Measurements from ENCODE around the gene MYT1.

MYT1 gene

DNA sequence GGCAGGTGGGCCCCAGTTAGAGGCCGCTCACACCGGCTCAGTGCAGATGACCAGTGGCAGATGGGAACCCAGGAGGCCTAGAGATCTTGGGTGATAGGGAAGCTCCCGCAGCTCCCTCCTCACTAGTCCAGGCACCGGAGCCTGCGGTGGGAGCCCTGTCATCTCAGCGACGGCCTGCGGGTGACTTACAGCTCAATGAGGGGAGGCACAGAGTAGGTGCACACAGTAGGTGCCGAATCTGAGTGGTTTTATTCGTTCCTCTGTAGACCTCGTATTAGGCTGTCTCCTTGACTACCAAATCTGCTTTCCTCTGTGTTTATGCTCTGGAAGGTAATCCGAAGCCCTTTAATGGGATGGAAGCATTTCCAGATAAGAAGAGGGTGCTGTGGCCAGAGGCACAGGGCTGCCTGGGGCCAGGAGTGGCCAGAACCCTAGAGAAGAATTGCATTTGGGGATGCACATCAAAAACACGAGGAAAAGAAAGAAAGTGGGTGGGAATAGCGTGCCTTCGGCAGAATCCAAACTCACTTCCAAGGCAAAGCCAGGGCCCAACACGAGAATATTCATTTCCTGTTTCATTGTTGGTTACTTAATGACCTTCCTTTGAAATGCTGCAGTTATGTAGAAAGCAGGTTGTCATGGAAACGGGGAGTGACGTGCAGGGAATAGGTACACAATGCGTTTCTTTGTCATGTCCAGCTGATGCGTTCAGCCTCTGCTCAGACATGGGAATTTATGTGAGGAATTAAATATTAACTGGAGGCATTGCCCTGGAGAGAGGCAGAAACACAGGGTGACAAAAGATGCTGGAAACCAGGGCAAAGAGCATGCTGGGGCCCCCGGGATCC lies 24.7 kb downstream of the MYT1 start:
- peak; percentile 94 for DNase-seq (ENCODE audit: low read depth, low spot score)
- H3K9ac ChIP-seq (ENCODE audit: insufficient read length, low read depth): peak overlapping the region; percentile 12
- H3K4me1 ChIP-seq (ENCODE audit: insufficient read depth, insufficient read length): peaks cover 25% of the 10 kb centered on the region
- H3K4me3 ChIP-seq (ENCODE audit: insufficient read length, low read depth): no peak overlapping the region
- peaks cover 27% of the 10 kb centered on the region; the same call in 1 of the 2 replicates for H3K9me3 ChIP-seq (ENCODE audit: insufficient read depth, low read length)
- no peak for TF ChIP-seq SUZ12 (IDR thresholded peaks at IDR 0.05; ENCODE audit: extremely low read depth, insufficient read depth, insufficient read length)
- TF ChIP-seq ZNF274 (IDR thresholded peaks at IDR 0.05; ENCODE audit: low read depth, low read length): no peak
- TF ChIP-seq YY1 (IDR thresholded peaks at IDR 0.05; ENCODE audit: insufficient read depth, insufficient read length): no peak
- no peaks in the 10 kb centered on the region for H3K27me3 ChIP-seq (ENCODE audit: insufficient read depth, insufficient read length)
- no peaks in the 10 kb centered on the region for H3K36me3 ChIP-seq (ENCODE audit: insufficient read depth, insufficient read length, low read length)

GRCh38 chr20:64189530-64189966 lies 25.3 kb downstream of the MYT1 start:
- H3K27me3 ChIP-seq (ENCODE audit: insufficient read depth, insufficient read length): no peaks in the 10 kb centered on the region
- H3K4me3 ChIP-seq (ENCODE audit: insufficient read length, low read depth): no peak overlapping the region
- TF ChIP-seq ZNF274 (IDR thresholded peaks at IDR 0.05; ENCODE audit: low read depth, low read length): no peak
- no peak for TF ChIP-seq YY1 (IDR thresholded peaks at IDR 0.05; ENCODE audit: insufficient read depth, insufficient read length)
- TF ChIP-seq SUZ12 (IDR thresholded peaks at IDR 0.05; ENCODE audit: extremely low read depth, insufficient read depth, insufficient read length): no peak
- H3K9me3 ChIP-seq (ENCODE audit: insufficient read depth, low read length): peaks cover 27% of the 10 kb centered on the region; the same call in 1 of the 2 replicates
- peaks cover 31% of the 10 kb centered on the region for H3K4me1 ChIP-seq (ENCODE audit: insufficient read depth, insufficient read length)
- H3K9ac ChIP-seq (ENCODE audit: insufficient read length, low read depth): no peak overlapping the region
- no peaks in the 10 kb centered on the region for H3K36me3 ChIP-seq (ENCODE audit: insufficient read depth, insufficient read length, low read length)
- DNase-seq (ENCODE audit: low read depth, low spot score): no peak

DNA sequence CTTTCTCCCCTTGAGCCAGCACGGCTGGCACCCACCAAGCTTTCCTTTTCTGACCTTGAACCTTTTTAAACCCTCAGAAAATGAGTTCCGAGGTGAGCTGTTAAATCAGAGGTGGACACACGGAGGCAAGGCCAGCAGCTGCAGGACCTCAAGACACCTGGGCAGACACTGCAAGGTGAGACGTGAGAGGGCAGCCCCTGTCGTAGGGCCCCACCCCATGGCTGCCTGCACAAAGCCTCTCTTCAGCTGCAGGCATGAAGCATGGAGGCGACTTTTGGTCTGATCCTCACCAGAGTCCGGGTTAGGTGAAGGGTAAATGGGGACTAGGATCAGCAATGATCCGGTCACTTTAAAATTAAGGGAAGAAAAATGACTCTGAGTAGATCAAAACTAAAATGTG lies 25.7 kb downstream of the MYT1 start:
- no peaks in the 10 kb centered on the region for H3K36me3 ChIP-seq (ENCODE audit: insufficient read depth, insufficient read length, low read length)
- no peak for DNase-seq (ENCODE audit: low read depth, low spot score)
- no peak overlapping the region for H3K4me3 ChIP-seq (ENCODE audit: insufficient read length, low read depth)
- H3K9ac ChIP-seq (ENCODE audit: insufficient read length, low read depth): peak overlapping the region; percentile 44
- H3K4me1 ChIP-seq (ENCODE audit: insufficient read depth, insufficient read length): peaks cover 33% of the 10 kb centered on the region
- TF ChIP-seq YY1 (IDR thresholded peaks at IDR 0.05; ENCODE audit: insufficient read depth, insufficient read length): no peak
- no peak for TF ChIP-seq SUZ12 (IDR thresholded peaks at IDR 0.05; ENCODE audit: extremely low read depth, insufficient read depth, insufficient read length)
- no peak for TF ChIP-seq ZNF274 (IDR thresholded peaks at IDR 0.05; ENCODE audit: low read depth, low read length)
- H3K9me3 ChIP-seq (ENCODE audit: insufficient read depth, low read length): peaks cover 27% of the 10 kb centered on the region; the same call in 1 of the 2 replicates
- H3K27me3 ChIP-seq (ENCODE audit: insufficient read depth, insufficient read length): no peaks in the 10 kb centered on the region

- H3K27me3 ChIP-seq (ENCODE audit: insufficient read depth, insufficient read length): no peaks in the 10 kb centered on the region
- peaks cover 22% of the 10 kb centered on the region; the same call in 1 of the 2 replicates for H3K9me3 ChIP-seq (ENCODE audit: insufficient read depth, low read length)
- H3K36me3 ChIP-seq (ENCODE audit: insufficient read depth, insufficient read length, low read length): no peaks in the 10 kb centered on the region
- H3K9ac ChIP-seq (ENCODE audit: insufficient read length, low read depth): no peak overlapping the region
- no peak overlapping the region for H3K4me3 ChIP-seq (ENCODE audit: insufficient read length, low read depth)
- H3K4me1 ChIP-seq (ENCODE audit: insufficient read depth, insufficient read length): peaks cover 33% of the 10 kb centered on the region
- TF ChIP-seq SUZ12 (IDR thresholded peaks at IDR 0.05; ENCODE audit: extremely low read depth, insufficient read depth, insufficient read length): no peak
- TF ChIP-seq YY1 (IDR thresholded peaks at IDR 0.05; ENCODE audit: insufficient read depth, insufficient read length): no peak
- TF ChIP-seq ZNF274 (IDR thresholded peaks at IDR 0.05; ENCODE audit: low read depth, low read length): no peak
- no peak for DNase-seq (ENCODE audit: low read depth, low spot score)
Observed at GRCh38 chr20:64191002-64191401, 26.8 kb downstream of the MYT1 start.

GRCh38 chr20:64192406-64192805 lies 28.2 kb downstream of the MYT1 start:
- Histone ChIP-seq H3K4me3 (ENCODE audit: insufficient read length, low read depth) (no peak overlapping the region), H3K9me3 (ENCODE audit: insufficient read depth, low read length) (peaks cover 8% of the 10 kb centered on the region; the same call in 1 of the 2 replicates), H3K9ac (ENCODE audit: insufficient read length, low read depth) (no peak overlapping the region), H3K4me1 (ENCODE audit: insufficient read depth, insufficient read length) (peaks cover 33% of the 10 kb centered on the region), H3K27me3 (ENCODE audit: insufficient read depth, insufficient read length) (no peaks in the 10 kb centered on the region), H3K36me3 (ENCODE audit: insufficient read depth, insufficient read length, low read length) (no peaks in the 10 kb centered on the region)
- DNase-seq (ENCODE audit: low read depth, low spot score): no peak
- TF ChIP-seq YY1 (IDR thresholded peaks at IDR 0.05; ENCODE audit: insufficient read depth, insufficient read length) (no peak), ZNF274 (IDR thresholded peaks at IDR 0.05; ENCODE audit: low read depth, low read length) (no peak), SUZ12 (IDR thresholded peaks at IDR 0.05; ENCODE audit: extremely low read depth, insufficient read depth, insufficient read length) (no peak)

- no peaks in the 10 kb centered on the region for H3K27me3 ChIP-seq (ENCODE audit: insufficient read depth, insufficient read length)
- no peak for DNase-seq (ENCODE audit: low read depth, low spot score)
- H3K36me3 ChIP-seq (ENCODE audit: insufficient read depth, insufficient read length, low read length): no peaks in the 10 kb centered on the region
- peaks cover 26% of the 10 kb centered on the region for H3K4me1 ChIP-seq (ENCODE audit: insufficient read depth, insufficient read length)
- TF ChIP-seq YY1 (IDR thresholded peaks at IDR 0.05; ENCODE audit: insufficient read depth, insufficient read length) (no peak), ZNF274 (IDR thresholded peaks at IDR 0.05; ENCODE audit: low read depth, low read length) (no peak), SUZ12 (IDR thresholded peaks at IDR 0.05; ENCODE audit: extremely low read depth, insufficient read depth, insufficient read length) (no peak)
- H3K9ac ChIP-seq (ENCODE audit: insufficient read length, low read depth): no peak overlapping the region
- no peak overlapping the region for H3K4me3 ChIP-seq (ENCODE audit: insufficient read length, low read depth)
- H3K9me3 ChIP-seq (ENCODE audit: insufficient read depth, low read length): peaks cover 1% of the 10 kb centered on the region; the same call in 1 of the 2 replicates
Observed at GRCh38 chr20:64193058-64193457, 28.8 kb downstream of the MYT1 start.

DNA sequence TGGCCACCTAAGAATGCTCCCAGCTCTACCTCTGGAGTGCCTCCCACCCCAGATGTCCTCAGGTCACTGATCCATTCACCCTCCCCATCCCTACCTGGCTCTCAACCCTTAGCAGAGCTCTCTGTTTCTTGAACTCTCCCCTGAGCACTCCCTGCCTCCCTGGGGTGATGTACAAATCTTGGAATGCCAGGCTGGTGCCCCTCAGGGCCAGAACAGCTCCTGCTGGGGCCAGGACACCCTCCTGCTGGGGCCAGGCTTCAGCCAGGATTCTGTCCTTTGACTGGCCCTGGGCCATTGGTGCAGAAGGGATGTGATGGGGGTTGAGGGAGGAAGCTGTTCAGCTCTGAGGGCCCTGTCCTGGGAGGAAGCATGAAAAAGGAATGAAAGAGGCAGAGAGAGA lies 30.0 kb downstream of the MYT1 start:
- Histone ChIP-seq H3K4me3 (ENCODE audit: insufficient read length, low read depth) (no peak overlapping the region), H3K27me3 (ENCODE audit: insufficient read depth, insufficient read length) (no peaks in the 10 kb centered on the region), H3K4me1 (ENCODE audit: insufficient read depth, insufficient read length) (peaks cover 21% of the 10 kb centered on the region), H3K9ac (ENCODE audit: insufficient read length, low read depth) (no peak overlapping the region), H3K9me3 (ENCODE audit: insufficient read depth, low read length) (no peaks in the 10 kb centered on the region), H3K36me3 (ENCODE audit: insufficient read depth, insufficient read length, low read length) (no peaks in the 10 kb centered on the region)
- TF ChIP-seq YY1 (IDR thresholded peaks at IDR 0.05; ENCODE audit: insufficient read depth, insufficient read length) (no peak), SUZ12 (IDR thresholded peaks at IDR 0.05; ENCODE audit: extremely low read depth, insufficient read depth, insufficient read length) (no peak), ZNF274 (IDR thresholded peaks at IDR 0.05; ENCODE audit: low read depth, low read length) (no peak)
- no peak for DNase-seq (ENCODE audit: low read depth, low spot score)
